WERI-Rb-1 (cell line): ENCODE measurements around the gene ENTHD1.

Experiments
- DNase-seq: peaks from one replicate; pipeline ENCODE4 v3.0.0-alpha.2; 2020
- H3K27ac ChIP-seq: fragments of 250-450 bp; sonication (Bioruptor Pico); 2 replicates; pipeline ENCODE4 v1.5.1; 2020; ENCODE audit warnings: mild to moderate bottlenecking, moderate library complexity
- H3K27me3 ChIP-seq: fragments of 250-450 bp; sonication (Bioruptor Pico); 2 replicates; pipeline ENCODE4 v1.5.1; 2021; ENCODE audit warnings: mild to moderate bottlenecking, low read depth, moderate library complexity; ENCODE audit not compliant: insufficient read depth, severe bottlenecking
- H3K36me3 ChIP-seq: fragments of 250-450 bp; sonication (Bioruptor Pico); 2 replicates; pipeline ENCODE4 v1.5.1; 2020; ENCODE audit warnings: mild to moderate bottlenecking, moderate library complexity
- H3K4me3 ChIP-seq: 2 replicates; pipeline ENCODE4 v1.5.1; 2011; ENCODE audit warnings: low read depth, mild to moderate bottlenecking, control low read depth, low read length
- H3K9me3 ChIP-seq: fragments of 250-450 bp; sonication (Bioruptor Pico); 2 replicates; pipeline ENCODE4 v1.5.1; 2021; ENCODE audit warnings: mild to moderate bottlenecking, moderate library complexity; ENCODE audit not compliant: severe bottlenecking
- TF ChIP-seq, protein P1 (sequence below): IDR thresholded peaks from 2 replicates; pipeline ENCODE4 v1.5.1; 2011; ENCODE audit warnings: low read depth, mild to moderate bottlenecking, control low read depth, inconsistent platforms, low read length

ENTHD1 gene

DNA sequence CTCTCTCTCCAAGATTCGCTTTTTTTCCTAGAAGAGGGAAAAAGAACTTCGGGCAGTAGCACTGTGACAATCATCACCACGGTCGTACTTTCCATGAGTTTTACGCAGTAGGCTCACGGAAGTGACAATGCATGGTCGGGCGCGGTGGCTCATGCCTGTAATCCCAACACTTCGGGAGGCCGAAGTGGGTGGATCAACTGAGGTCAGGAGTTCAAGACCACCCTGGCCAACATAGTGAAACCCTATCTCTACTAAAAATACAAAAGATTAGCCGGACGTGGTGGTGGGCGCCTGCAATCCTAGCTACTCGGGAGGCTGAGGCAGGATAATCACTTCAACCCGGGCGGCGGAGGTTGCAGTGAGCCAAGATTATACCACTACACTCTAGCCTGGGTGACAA, 30.7 kb upstream of the ENTHD1 start:
- Histone ChIP-seq H3K27ac (no peak overlapping the region), H3K27me3 (no peaks in the 10 kb centered on the region), H3K9me3 (peaks cover 2% of the 10 kb centered on the region), H3K36me3 (no peaks in the 10 kb centered on the region), H3K4me3 (no peak overlapping the region)
- TF ChIP-seq, protein P1, sequence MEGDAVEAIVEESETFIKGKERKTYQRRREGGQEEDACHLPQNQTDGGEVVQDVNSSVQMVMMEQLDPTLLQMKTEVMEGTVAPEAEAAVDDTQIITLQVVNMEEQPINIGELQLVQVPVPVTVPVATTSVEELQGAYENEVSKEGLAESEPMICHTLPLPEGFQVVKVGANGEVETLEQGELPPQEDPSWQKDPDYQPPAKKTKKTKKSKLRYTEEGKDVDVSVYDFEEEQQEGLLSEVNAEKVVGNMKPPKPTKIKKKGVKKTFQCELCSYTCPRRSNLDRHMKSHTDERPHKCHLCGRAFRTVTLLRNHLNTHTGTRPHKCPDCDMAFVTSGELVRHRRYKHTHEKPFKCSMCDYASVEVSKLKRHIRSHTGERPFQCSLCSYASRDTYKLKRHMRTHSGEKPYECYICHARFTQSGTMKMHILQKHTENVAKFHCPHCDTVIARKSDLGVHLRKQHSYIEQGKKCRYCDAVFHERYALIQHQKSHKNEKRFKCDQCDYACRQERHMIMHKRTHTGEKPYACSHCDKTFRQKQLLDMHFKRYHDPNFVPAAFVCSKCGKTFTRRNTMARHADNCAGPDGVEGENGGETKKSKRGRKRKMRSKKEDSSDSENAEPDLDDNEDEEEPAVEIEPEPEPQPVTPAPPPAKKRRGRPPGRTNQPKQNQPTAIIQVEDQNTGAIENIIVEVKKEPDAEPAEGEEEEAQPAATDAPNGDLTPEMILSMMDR = no peak
- DNase-seq = no peak

DNA sequence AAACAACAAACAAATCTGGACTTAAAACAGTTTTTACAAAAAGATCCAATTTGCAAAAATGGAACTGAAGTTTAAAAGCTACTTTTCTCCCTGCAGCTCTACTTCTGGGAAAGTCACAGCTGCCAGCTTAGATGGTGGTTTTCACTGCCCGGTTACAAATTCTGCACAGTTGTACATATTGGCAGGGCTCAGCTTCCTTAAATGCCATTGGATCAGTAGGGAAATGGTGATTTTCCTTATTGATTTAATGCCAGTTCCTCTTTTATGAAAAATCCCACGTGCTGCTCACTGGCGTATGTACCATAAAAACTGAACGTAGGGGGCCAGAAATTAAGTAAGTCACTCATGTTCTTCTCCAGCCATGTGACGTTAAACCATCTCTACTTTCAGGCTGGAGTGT, 30.1 kb upstream of the ENTHD1 start:
- Histone ChIP-seq H3K36me3 (no peaks in the 10 kb centered on the region), H3K4me3 (no peak overlapping the region), H3K27ac (no peak overlapping the region), H3K9me3 (peaks cover 2% of the 10 kb centered on the region), H3K27me3 (no peaks in the 10 kb centered on the region)
- no peak for DNase-seq
- TF ChIP-seq, protein P1 = no peak

DNA sequence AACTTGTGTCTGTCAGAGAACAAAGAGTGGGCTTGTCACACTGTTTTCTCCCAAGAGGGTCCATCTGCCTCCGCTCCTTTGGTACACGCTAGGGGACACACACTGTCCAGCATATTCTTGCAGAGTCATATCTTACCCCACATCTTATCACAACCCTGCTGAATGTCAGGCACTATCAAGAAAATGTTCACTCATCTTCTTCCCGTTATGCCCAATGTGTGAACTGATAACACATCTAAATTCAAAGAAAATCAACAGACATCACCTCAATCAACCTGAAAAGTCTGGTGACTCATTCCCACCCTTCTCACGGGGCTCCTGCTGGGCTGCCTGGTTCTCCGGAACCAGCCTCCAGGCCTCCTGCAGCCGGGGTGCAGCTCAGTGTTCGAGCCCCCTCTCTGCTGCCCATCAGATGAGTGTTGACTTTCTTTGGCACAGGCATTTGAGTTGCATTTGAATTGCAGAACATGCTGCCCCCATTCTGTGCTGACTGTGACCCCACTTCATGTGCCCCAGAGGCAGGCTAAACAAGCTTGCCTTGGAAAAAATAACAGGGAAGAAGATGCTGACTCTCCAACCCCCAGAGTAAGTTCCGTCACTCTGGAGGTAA, 26.7 kb upstream of the ENTHD1 start:
- H3K27ac ChIP-seq = no peak overlapping the region
- no peak for DNase-seq
- H3K27me3 ChIP-seq = no peaks in the 10 kb centered on the region

DNA sequence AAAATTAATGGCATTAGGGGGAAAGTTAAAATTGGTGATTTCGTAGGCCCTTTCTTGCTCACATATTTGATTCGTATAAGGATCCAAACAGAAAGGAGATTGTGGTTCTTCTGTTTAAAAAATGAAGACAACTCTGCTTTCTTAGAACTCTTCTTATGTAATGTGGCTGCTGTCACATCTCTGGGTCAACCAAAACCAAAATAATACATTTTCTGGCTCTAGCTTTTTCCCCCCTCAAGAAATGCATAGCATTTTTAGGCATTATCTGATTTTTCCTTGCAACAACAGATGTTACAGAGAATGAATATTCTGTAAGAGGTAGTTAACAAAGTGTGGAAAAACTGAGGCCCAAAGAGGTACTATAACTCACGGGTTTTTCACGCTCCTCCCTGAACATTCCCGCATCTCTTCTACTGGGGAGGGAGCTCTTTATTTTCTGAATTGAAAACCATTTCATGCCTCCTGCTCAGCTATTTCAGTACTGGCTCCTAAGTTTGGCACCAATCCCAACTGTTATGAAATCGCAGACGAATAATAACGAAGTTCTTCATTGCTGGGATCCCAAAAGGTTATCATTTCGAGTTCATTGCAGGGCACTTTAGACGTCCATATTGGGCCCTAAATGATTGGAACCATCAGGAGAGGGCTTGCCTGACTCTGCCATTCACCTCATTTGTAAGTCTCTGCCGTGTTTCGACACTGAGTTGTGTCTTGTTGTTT, 24.4 kb upstream of the ENTHD1 start:
- Histone ChIP-seq H3K4me3 (no peak overlapping the region), H3K36me3 (no peaks in the 10 kb centered on the region), H3K27ac (no peak overlapping the region), H3K9me3 (no peaks in the 10 kb centered on the region), H3K27me3 (no peaks in the 10 kb centered on the region)
- TF ChIP-seq, protein P1 = no peak
- DNase-seq = no peak

More for the DNA sequence above, 26.7 kb upstream of the ENTHD1 start:
- H3K36me3 ChIP-seq = no peaks in the 10 kb centered on the region
- peaks cover 2% of the 10 kb centered on the region for H3K9me3 ChIP-seq
- H3K4me3 ChIP-seq = no peak overlapping the region
- TF ChIP-seq, protein P1 = no peak

DNA sequence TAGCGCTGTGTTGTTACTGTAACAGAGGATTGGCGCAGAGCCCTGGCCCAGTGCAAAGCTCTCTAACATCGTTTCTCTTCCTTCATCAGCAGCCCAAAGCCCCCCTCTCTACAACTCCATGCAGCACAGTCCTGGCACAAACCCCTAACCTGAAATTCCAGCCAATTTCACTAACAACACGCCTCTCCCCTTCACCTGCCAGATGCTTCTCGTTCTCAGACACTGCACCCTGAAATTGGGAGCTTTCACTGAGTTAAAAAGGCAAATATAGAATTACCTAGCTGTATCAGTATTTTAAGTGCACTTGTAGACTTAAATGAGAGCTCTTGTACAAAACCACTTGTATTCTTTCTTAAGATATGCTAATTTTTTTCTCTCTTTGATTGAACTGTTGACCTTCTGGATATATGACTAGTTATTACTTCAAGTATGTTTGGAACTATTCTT, 23.7 kb upstream of the ENTHD1 start:
- H3K36me3 ChIP-seq = no peaks in the 10 kb centered on the region
- no peaks in the 10 kb centered on the region for H3K9me3 ChIP-seq
- DNase-seq = peak; percentile 40
- TF ChIP-seq, protein P1 = no peak
- no peak overlapping the region for H3K27ac ChIP-seq
- H3K4me3 ChIP-seq = no peak overlapping the region
- no peaks in the 10 kb centered on the region for H3K27me3 ChIP-seq

DNA sequence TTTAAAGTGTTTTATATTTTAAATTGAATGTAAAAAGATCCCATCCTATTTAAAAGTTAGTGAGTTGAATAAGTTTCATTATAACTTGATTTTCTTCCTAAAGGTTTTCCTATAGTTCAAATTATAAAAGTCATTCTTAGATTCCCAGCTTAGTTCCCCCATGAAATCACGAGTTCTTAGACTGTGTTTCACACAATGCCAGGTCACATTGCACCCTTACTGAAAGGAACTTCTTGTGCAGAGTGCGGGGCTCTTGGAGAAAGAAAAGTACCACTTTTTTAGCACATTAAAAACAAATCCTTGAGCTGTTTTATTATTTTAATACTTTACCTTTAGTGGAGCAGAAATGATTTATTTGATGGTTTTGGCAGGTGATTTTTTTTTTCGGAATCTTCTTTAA, 22.9 kb upstream of the ENTHD1 start:
- H3K4me3 ChIP-seq = no peak overlapping the region
- TF ChIP-seq, protein P1 = no peak
- H3K27me3 ChIP-seq = no peaks in the 10 kb centered on the region

More for the DNA sequence above, 22.9 kb upstream of the ENTHD1 start:
- no peak for DNase-seq
- no peaks in the 10 kb centered on the region for H3K36me3 ChIP-seq
- H3K9me3 ChIP-seq = no peaks in the 10 kb centered on the region
- H3K27ac ChIP-seq = no peak overlapping the region
